Measurements from ENCODE around the gene SCARF2.

Gene SCARF2

GRCh38 chr22:20439928-20440575, 2.4 kb upstream of the SCARF2 start:
- no peak for DNase-seq

GRCh38 chr22:20439556-20439927, 1.9 kb upstream of the SCARF2 start:
- DNase-seq: no peak

- DNase-seq: no peak
Measured at GRCh38 chr22:20438678-20439492, 1.3 kb upstream of the SCARF2 start.

- no peak for DNase-seq
Measured at GRCh38 chr22:20438427-20438677, 727 bp upstream of the SCARF2 start.

GRCh38 chr22:20436768-20437612, 635 bp downstream of the SCARF2 start:
- peak; percentile 24 for DNase-seq

GRCh38 chr22:20436307-20436767, 1.3 kb downstream of the SCARF2 start:
- DNase-seq: no peak

GRCh38 chr22:20435436-20436306, 2.0 kb downstream of the SCARF2 start:
- no peak for DNase-seq

- no peak for DNase-seq
Measured at GRCh38 chr22:20434773-20435172, 2.9 kb downstream of the SCARF2 start.

GRCh38 chr22:20434264-20434751, 3.3 kb downstream of the SCARF2 start:
- no peak for DNase-seq

GRCh38 chr22:20433686-20434241, 3.9 kb downstream of the SCARF2 start:
- DNase-seq: no peak

GRCh38 chr22:20433191-20433590, 4.4 kb downstream of the SCARF2 start:
- no peak for DNase-seq

GRCh38 chr22:20432244-20432686, 5.4 kb downstream of the SCARF2 start:
- no peak for DNase-seq

- DNase-seq: no peak
Measured at GRCh38 chr22:20431511-20432192, 6.0 kb downstream of the SCARF2 start.

GRCh38 chr22:20430720-20431510, 6.7 kb downstream of the SCARF2 start:
- DNase-seq: peak; percentile 59

- DNase-seq: peak; percentile 18
Measured at GRCh38 chr22:20430101-20430719, 7.4 kb downstream of the SCARF2 start.

- DNase-seq: peak; percentile 82
Measured at GRCh38 chr22:20429254-20430100, 8.1 kb downstream of the SCARF2 start.

GRCh38 chr22:20428496-20429253, 8.9 kb downstream of the SCARF2 start:
- DNase-seq: no peak

GRCh38 chr22:20427945-20428417, 9.6 kb downstream of the SCARF2 start:
- no peak for DNase-seq
